ENCODE measurements around the gene PTPN4. TPM values are rescaled to one million over a fixed set of nuclear protein-coding genes. Genes with fewer than 3 reads are reported as not detected.
"Not testable (repeated sequence)": the region's sequence is repeated elsewhere in the genome, so short reads cannot be mapped to it uniquely, and the experiment has no call there.

Gene PTPN4
- total RNA-seq, 4 donors from 2014 or later: 35.6 to 61.5 (median 51.6) TPM

DNA sequence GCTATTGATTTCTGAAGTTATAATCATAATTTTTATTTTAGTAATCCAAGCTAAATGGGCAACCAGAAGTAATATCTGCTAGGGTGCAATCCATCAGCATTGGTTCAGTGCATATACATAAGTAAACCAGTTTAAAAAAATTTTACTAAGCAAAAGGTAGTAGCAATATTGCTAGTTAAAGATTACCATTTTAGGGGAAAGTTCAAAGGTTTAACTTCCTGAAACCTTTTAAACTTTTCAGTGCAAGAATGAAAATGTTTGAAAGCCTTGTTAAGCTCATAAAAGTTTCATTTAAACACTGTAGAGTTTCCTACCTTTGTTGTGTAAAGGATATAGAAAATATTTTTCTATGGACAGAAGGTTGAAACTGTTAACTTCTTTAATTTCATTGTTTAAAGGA is 222.2 kb downstream of the PTPN4 start:
- DNase-seq: no peak
- Histone ChIP-seq H3K36me3 (no peaks in the 10 kb centered on the region), H3K4me3 (no peak overlapping the region), H3K27me3 (no peaks in the 10 kb centered on the region), H3K27ac (no peak overlapping the region), H3K9me3 (no peaks in the 10 kb centered on the region), H3K4me1 (no peaks in the 10 kb centered on the region)
- intact Hi-C loops (cut with DNase I; ENCODE audit: low total_unique reads): no loop called here
- TF ChIP-seq POLR2A (IDR thresholded peaks at IDR 0.05): no peak
- TF ChIP-seq, protein P1, sequence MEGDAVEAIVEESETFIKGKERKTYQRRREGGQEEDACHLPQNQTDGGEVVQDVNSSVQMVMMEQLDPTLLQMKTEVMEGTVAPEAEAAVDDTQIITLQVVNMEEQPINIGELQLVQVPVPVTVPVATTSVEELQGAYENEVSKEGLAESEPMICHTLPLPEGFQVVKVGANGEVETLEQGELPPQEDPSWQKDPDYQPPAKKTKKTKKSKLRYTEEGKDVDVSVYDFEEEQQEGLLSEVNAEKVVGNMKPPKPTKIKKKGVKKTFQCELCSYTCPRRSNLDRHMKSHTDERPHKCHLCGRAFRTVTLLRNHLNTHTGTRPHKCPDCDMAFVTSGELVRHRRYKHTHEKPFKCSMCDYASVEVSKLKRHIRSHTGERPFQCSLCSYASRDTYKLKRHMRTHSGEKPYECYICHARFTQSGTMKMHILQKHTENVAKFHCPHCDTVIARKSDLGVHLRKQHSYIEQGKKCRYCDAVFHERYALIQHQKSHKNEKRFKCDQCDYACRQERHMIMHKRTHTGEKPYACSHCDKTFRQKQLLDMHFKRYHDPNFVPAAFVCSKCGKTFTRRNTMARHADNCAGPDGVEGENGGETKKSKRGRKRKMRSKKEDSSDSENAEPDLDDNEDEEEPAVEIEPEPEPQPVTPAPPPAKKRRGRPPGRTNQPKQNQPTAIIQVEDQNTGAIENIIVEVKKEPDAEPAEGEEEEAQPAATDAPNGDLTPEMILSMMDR (IDR thresholded peaks at IDR 0.05): no peak

DNA sequence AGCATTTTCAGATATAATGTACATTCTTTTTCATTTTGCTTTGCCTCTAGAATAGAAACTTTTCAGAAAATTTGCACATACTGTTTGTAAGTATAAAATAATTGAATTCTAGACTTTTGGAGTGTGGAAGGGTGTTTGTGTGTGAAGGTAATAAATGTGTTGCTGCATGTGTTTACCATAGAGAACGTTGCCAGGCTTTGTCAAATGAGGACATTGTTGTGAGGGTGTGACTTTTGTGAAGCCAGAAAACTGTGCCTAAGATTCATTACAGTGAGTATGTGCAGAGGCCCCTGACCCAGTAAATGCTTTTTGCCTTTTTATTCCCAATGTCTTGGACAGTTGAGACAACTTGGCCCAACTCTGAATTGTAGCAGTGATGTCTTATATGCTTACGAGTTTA is 222.8 kb downstream of the PTPN4 start:
- no peak overlapping the region for H3K4me3 ChIP-seq
- no peaks in the 10 kb centered on the region for H3K27me3 ChIP-seq
- no peaks in the 10 kb centered on the region for H3K36me3 ChIP-seq
- H3K4me1 ChIP-seq: no peaks in the 10 kb centered on the region
- no peak for DNase-seq
- intact Hi-C loops (cut with DNase I; ENCODE audit: low total_unique reads): no loop called here
- H3K27ac ChIP-seq: no peak overlapping the region
- TF ChIP-seq, protein P1 (IDR thresholded peaks at IDR 0.05): no peak
- TF ChIP-seq POLR2A (IDR thresholded peaks at IDR 0.05): no peak
- no peaks in the 10 kb centered on the region for H3K9me3 ChIP-seq

DNA sequence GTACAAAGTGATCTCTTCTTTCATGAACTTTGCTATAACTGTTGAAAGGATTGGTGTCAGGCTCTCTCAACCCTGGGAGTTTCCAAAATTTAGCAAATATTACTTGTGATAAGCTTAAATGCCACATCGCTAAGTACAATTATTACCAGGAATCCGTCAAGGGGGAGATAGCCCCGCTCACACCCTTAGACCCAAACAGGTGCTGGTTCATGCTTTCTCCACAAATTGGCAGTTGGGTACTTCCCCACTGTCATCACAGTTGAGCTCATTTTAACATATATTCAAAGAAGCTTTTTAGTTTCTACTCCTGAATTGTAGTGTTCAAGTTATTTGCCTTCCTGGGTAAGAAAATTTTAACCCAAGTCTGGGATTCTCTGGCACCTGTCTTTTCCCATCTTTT is 223.4 kb downstream of the PTPN4 start:
- no peak for DNase-seq
- intact Hi-C loops (cut with DNase I; ENCODE audit: low total_unique reads): no loop called here
- no peak for TF ChIP-seq POLR2A (IDR thresholded peaks at IDR 0.05)
- TF ChIP-seq, protein P1 (IDR thresholded peaks at IDR 0.05): no peak

DNA sequence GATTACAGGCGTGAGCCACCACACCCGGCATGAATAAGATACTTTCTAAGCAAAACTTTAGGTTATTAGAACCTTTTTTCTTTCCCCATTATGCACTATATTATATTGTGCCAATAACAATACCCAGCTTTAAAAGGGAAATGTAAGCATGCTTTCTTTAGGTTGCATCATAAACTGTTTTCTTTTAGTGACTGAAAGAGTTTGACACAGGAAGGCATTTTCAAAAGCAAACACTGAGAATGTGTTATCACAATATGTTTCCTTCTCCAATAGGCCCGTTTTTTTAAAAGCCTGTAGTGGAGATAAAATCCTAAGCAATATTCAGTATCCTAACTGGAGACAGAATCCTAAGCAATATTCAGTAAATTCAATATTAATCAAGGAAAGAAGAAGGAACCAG is 236.4 kb downstream of the PTPN4 start:
- intact Hi-C loops (cut with DNase I; ENCODE audit: low total_unique reads): no loop called here
- H3K27ac ChIP-seq: no peak overlapping the region
- H3K27me3 ChIP-seq: no peaks in the 10 kb centered on the region
- H3K36me3 ChIP-seq: no peaks in the 10 kb centered on the region
- no peaks in the 10 kb centered on the region for H3K4me1 ChIP-seq
- DNase-seq: no peak
- TF ChIP-seq POLR2A (IDR thresholded peaks at IDR 0.05): no peak
- TF ChIP-seq, protein P1 (IDR thresholded peaks at IDR 0.05): no peak
- no peak overlapping the region for H3K4me3 ChIP-seq
- no peaks in the 10 kb centered on the region for H3K9me3 ChIP-seq

More for the DNA sequence above, 223.4 kb downstream of the PTPN4 start:
- Histone ChIP-seq H3K4me1 (no peaks in the 10 kb centered on the region), H3K4me3 (no peak overlapping the region), H3K27me3 (no peaks in the 10 kb centered on the region), H3K36me3 (no peaks in the 10 kb centered on the region), H3K27ac (no peak overlapping the region), H3K9me3 (no peaks in the 10 kb centered on the region)

DNA sequence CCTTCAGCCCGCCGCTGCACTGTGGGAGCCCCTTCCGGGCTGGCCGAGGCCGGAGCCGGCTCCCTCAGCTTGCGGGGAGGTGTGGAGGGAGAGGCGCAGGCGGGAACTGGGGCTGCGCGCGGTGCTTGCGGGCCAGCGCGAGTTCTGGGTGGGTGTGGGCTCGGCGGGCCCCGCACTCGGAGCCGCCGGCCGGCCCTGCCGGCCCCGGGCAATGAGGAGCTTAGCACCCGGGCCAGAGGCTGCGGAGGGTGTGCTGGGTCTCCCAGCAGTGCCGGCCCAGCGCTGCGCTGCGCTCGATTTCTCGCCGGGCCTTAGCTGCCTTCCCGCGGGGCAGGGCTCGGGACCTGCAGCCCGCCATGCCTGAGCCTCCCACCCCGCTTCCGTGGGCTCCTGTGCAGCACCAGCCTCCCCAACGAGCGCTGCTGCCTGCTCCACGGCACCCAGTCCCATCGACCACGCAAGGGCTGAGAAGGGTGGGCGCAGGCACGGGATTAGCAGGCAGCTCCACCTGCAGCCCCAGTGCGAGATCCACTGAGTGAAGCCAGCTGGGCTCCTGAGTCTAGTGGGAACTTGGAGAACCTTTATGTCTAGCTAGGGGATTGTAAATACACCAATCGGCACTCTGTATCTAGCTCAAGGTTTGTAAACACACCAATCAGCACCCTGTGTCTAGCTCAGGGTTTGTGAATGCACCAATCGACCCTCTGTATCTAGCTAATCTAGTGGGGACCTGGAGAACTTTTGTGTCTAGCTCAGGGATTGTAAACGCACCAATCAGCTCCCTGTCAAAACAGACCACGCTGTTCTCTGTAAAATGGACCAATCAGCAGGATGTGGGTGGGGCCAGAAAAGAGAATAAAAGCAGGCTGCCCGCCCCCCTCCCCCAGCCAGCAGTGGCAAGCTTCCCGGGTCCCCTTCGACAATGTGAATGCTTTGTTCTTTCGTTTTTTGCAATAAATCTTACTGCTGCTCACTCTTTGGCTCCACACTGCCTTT is 237.5 kb downstream of the PTPN4 start:
- intact Hi-C loops (cut with DNase I; ENCODE audit: low total_unique reads); H3K9me3 ChIP-seq; H3K4me1 ChIP-seq; DNase-seq; H3K36me3 ChIP-seq; H3K4me3 ChIP-seq; H3K27me3 ChIP-seq; H3K27ac ChIP-seq: not testable (repeated sequence)

Data from uterus (tissue), 4 donors.